ENCODE results near the gene NRG4.

NRG4 gene

GRCh38 chr15:75929799-75930565 lies 82.2 kb downstream of the NRG4 start:
- Histone ChIP-seq H3K36me3 (ENCODE audit: control insufficient read depth, insufficient read depth, low read length) (peaks cover 24% of the 10 kb centered on the region), H3K4me1 (ENCODE audit: control insufficient read depth, insufficient read depth, low read length, poor library complexity, severe bottlenecking) (no peaks in the 10 kb centered on the region), H3K27ac (ENCODE audit: insufficient read depth, low read length, poor library complexity, severe bottlenecking) (no peak overlapping the region), H3K27me3 (replicated peaks; ENCODE audit: control insufficient read depth, insufficient read depth, low read length, poor library complexity, severe bottlenecking) (no peaks in the 10 kb centered on the region), H3K4me3 (ENCODE audit: insufficient read depth, low read depth, low read length, poor library complexity, severe bottlenecking) (no peak overlapping the region), H3K9me3 (ENCODE audit: control insufficient read depth, low read length) (no peaks in the 10 kb centered on the region)
- no peak for DNase-seq

- Histone ChIP-seq H3K4me1 (ENCODE audit: control insufficient read depth, insufficient read depth, low read length, poor library complexity, severe bottlenecking) (no peaks in the 10 kb centered on the region), H3K27ac (ENCODE audit: insufficient read depth, low read length, poor library complexity, severe bottlenecking) (no peak overlapping the region), H3K27me3 (replicated peaks; ENCODE audit: control insufficient read depth, insufficient read depth, low read length, poor library complexity, severe bottlenecking) (no peaks in the 10 kb centered on the region), H3K36me3 (ENCODE audit: control insufficient read depth, insufficient read depth, low read length) (peaks cover 22% of the 10 kb centered on the region), H3K4me3 (ENCODE audit: insufficient read depth, low read depth, low read length, poor library complexity, severe bottlenecking) (no peak overlapping the region), H3K9me3 (ENCODE audit: control insufficient read depth, low read length) (no peaks in the 10 kb centered on the region)
- no peak for DNase-seq
These were observed 83.3 kb downstream of the NRG4 start for GRCh38 chr15:75928680-75929608.

GRCh38 chr15:75927601-75928000 lies 84.6 kb downstream of the NRG4 start:
- Histone ChIP-seq H3K36me3 (ENCODE audit: control insufficient read depth, insufficient read depth, low read length) (peaks cover 12% of the 10 kb centered on the region), H3K4me3 (ENCODE audit: insufficient read depth, low read depth, low read length, poor library complexity, severe bottlenecking) (no peak overlapping the region), H3K27ac (ENCODE audit: insufficient read depth, low read length, poor library complexity, severe bottlenecking) (no peak overlapping the region), H3K9me3 (ENCODE audit: control insufficient read depth, low read length) (no peaks in the 10 kb centered on the region), H3K4me1 (ENCODE audit: control insufficient read depth, insufficient read depth, low read length, poor library complexity, severe bottlenecking) (no peaks in the 10 kb centered on the region), H3K27me3 (replicated peaks; ENCODE audit: control insufficient read depth, insufficient read depth, low read length, poor library complexity, severe bottlenecking) (no peaks in the 10 kb centered on the region)
- no peak for DNase-seq

GRCh38 chr15:75926931-75927330 lies 85.3 kb downstream of the NRG4 start:
- no peak for DNase-seq
- Histone ChIP-seq H3K36me3 (ENCODE audit: control insufficient read depth, insufficient read depth, low read length) (peaks cover 8% of the 10 kb centered on the region), H3K27me3 (replicated peaks; ENCODE audit: control insufficient read depth, insufficient read depth, low read length, poor library complexity, severe bottlenecking) (no peaks in the 10 kb centered on the region)

GRCh38 chr15:75925440-75925839 lies 86.8 kb downstream of the NRG4 start:
- DNase-seq, result no peak
- H3K27ac ChIP-seq (ENCODE audit: insufficient read depth, low read length, poor library complexity, severe bottlenecking), result no peak overlapping the region
- H3K36me3 ChIP-seq (ENCODE audit: control insufficient read depth, insufficient read depth, low read length), result peaks cover 3% of the 10 kb centered on the region
- no peaks in the 10 kb centered on the region for H3K27me3 ChIP-seq (replicated peaks; ENCODE audit: control insufficient read depth, insufficient read depth, low read length, poor library complexity, severe bottlenecking)
- H3K4me3 ChIP-seq (ENCODE audit: insufficient read depth, low read depth, low read length, poor library complexity, severe bottlenecking), result no peak overlapping the region
- no peaks in the 10 kb centered on the region for H3K4me1 ChIP-seq (ENCODE audit: control insufficient read depth, insufficient read depth, low read length, poor library complexity, severe bottlenecking)
- no peaks in the 10 kb centered on the region for H3K9me3 ChIP-seq (ENCODE audit: control insufficient read depth, low read length)

More at GRCh38 chr15:75926931-75927330, 85.3 kb downstream of the NRG4 start:
- Histone ChIP-seq H3K9me3 (ENCODE audit: control insufficient read depth, low read length) (no peaks in the 10 kb centered on the region), H3K4me3 (ENCODE audit: insufficient read depth, low read depth, low read length, poor library complexity, severe bottlenecking) (no peak overlapping the region), H3K4me1 (ENCODE audit: control insufficient read depth, insufficient read depth, low read length, poor library complexity, severe bottlenecking) (no peaks in the 10 kb centered on the region), H3K27ac (ENCODE audit: insufficient read depth, low read length, poor library complexity, severe bottlenecking) (no peak overlapping the region)

- Histone ChIP-seq H3K4me3 (ENCODE audit: insufficient read depth, low read depth, low read length, poor library complexity, severe bottlenecking) (no peak overlapping the region), H3K36me3 (ENCODE audit: control insufficient read depth, insufficient read depth, low read length) (peaks cover 3% of the 10 kb centered on the region), H3K9me3 (ENCODE audit: control insufficient read depth, low read length) (no peaks in the 10 kb centered on the region), H3K4me1 (ENCODE audit: control insufficient read depth, insufficient read depth, low read length, poor library complexity, severe bottlenecking) (no peaks in the 10 kb centered on the region), H3K27ac (ENCODE audit: insufficient read depth, low read length, poor library complexity, severe bottlenecking) (no peak overlapping the region), H3K27me3 (replicated peaks; ENCODE audit: control insufficient read depth, insufficient read depth, low read length, poor library complexity, severe bottlenecking) (no peaks in the 10 kb centered on the region)
- no peak for DNase-seq
These were observed 87.6 kb downstream of the NRG4 start for GRCh38 chr15:75924576-75924975.

- no peaks in the 10 kb centered on the region for H3K4me1 ChIP-seq (ENCODE audit: control insufficient read depth, insufficient read depth, low read length, poor library complexity, severe bottlenecking)
- H3K27me3 ChIP-seq (replicated peaks; ENCODE audit: control insufficient read depth, insufficient read depth, low read length, poor library complexity, severe bottlenecking), result no peaks in the 10 kb centered on the region
- H3K27ac ChIP-seq (ENCODE audit: insufficient read depth, low read length, poor library complexity, severe bottlenecking), result no peak overlapping the region
- no peak for DNase-seq
- peaks cover 5% of the 10 kb centered on the region for H3K36me3 ChIP-seq (ENCODE audit: control insufficient read depth, insufficient read depth, low read length)
- H3K4me3 ChIP-seq (ENCODE audit: insufficient read depth, low read depth, low read length, poor library complexity, severe bottlenecking), result no peak overlapping the region
- no peaks in the 10 kb centered on the region for H3K9me3 ChIP-seq (ENCODE audit: control insufficient read depth, low read length)
These were observed 88.5 kb downstream of the NRG4 start for GRCh38 chr15:75923756-75924155.

GRCh38 chr15:75921732-75922703 lies 90.2 kb downstream of the NRG4 start:
- H3K4me3 ChIP-seq (ENCODE audit: insufficient read depth, low read depth, low read length, poor library complexity, severe bottlenecking), result no peak overlapping the region
- no peaks in the 10 kb centered on the region for H3K9me3 ChIP-seq (ENCODE audit: control insufficient read depth, low read length)
- no peak overlapping the region for H3K27ac ChIP-seq (ENCODE audit: insufficient read depth, low read length, poor library complexity, severe bottlenecking)
- DNase-seq, result no peak
- H3K4me1 ChIP-seq (ENCODE audit: control insufficient read depth, insufficient read depth, low read length, poor library complexity, severe bottlenecking), result no peaks in the 10 kb centered on the region
- no peaks in the 10 kb centered on the region for H3K27me3 ChIP-seq (replicated peaks; ENCODE audit: control insufficient read depth, insufficient read depth, low read length, poor library complexity, severe bottlenecking)
- H3K36me3 ChIP-seq (ENCODE audit: control insufficient read depth, insufficient read depth, low read length), result peaks cover 12% of the 10 kb centered on the region

- Histone ChIP-seq H3K4me1 (ENCODE audit: control insufficient read depth, insufficient read depth, low read length, poor library complexity, severe bottlenecking) (no peaks in the 10 kb centered on the region), H3K27ac (ENCODE audit: insufficient read depth, low read length, poor library complexity, severe bottlenecking) (no peak overlapping the region), H3K36me3 (ENCODE audit: control insufficient read depth, insufficient read depth, low read length) (peaks cover 12% of the 10 kb centered on the region), H3K9me3 (ENCODE audit: control insufficient read depth, low read length) (no peaks in the 10 kb centered on the region), H3K27me3 (replicated peaks; ENCODE audit: control insufficient read depth, insufficient read depth, low read length, poor library complexity, severe bottlenecking) (no peaks in the 10 kb centered on the region), H3K4me3 (ENCODE audit: insufficient read depth, low read depth, low read length, poor library complexity, severe bottlenecking) (no peak overlapping the region)
- DNase-seq, result no peak
These were observed 92.1 kb downstream of the NRG4 start for GRCh38 chr15:75920079-75920478.

All from effector memory CD4-positive, alpha-beta T cell (primary cell).